GM10266 (cell line): Measurements from ENCODE around the gene TAB2.

ENCODE experiments used
- DNase-seq: peaks from one replicate; pipeline ENCODE4 v3.0.0; 2012; ENCODE audit errors: extremely low spot score
- CTCF ChIP-seq: IDR thresholded peaks from 2 replicates; pipeline ENCODE4 v1.5.1; 2012; ENCODE audit warnings: mild to moderate bottlenecking, low read depth; ENCODE audit not compliant: control insufficient read depth, insufficient read depth; ENCODE audit errors: missing control alignments

TAB2 gene

GRCh38 chr6:149453597-149454345, 136.3 kb downstream of the TAB2 start:
- DNase-seq, result no peak
- no peak for TF ChIP-seq CTCF

- DNase-seq, result no peak
- no peak for TF ChIP-seq CTCF
Observed at GRCh38 chr6:149454346-149454848, 136.9 kb downstream of the TAB2 start.

- no peak for TF ChIP-seq CTCF
- DNase-seq, result no peak
Observed at GRCh38 chr6:149455031-149455732, 137.7 kb downstream of the TAB2 start.

- no peak for DNase-seq
- no peak for TF ChIP-seq CTCF
Observed at GRCh38 chr6:149456311-149457021, 139.0 kb downstream of the TAB2 start.

GRCh38 chr6:149457316-149457884, 139.9 kb downstream of the TAB2 start:
- no peak for TF ChIP-seq CTCF
- DNase-seq, result no peak

GRCh38 chr6:149458196-149458595, 140.7 kb downstream of the TAB2 start:
- no peak for DNase-seq
- no peak for TF ChIP-seq CTCF

- TF ChIP-seq CTCF, result no peak
- no peak for DNase-seq
Observed at GRCh38 chr6:149458806-149459205, 141.3 kb downstream of the TAB2 start.
